ENCODE results near the gene MCF2L2.

MCF2L2 gene

DNA sequence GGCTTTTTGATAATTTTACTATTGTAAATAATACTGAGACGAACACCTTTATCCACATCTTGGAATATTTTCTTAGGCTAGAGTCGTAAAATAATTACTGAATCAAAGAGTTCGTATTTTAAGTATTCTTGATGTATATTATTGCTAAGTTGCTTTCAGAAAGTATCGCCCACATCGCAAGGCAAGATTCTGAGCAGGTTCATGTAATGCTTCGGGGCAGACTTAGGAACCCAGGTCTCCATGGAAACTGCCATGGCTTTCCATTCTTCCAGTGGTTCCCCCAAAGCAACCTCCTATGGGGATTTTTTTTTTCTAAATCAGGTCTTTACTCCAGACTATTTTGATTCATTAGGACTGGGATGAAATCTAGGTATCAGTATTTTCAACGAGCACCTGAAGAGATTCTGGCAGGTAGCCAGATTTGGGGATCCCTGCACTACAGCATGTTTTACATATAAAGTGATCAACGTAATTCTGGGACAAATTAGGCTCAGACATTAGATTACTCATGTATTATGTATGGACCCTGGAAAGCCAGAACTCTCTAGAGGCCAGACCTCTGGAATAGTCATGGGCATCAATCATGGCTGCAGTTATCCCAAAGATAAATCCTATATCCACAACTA is 88.8 kb downstream of the MCF2L2 start:
- in situ Hi-C loops (cut with MboI; ENCODE audit: low pct_unique_long_range_greater_than_20kb, low sequenced_read_pairs, unreplicated experiment) = no loop called here
- no peak for DNase-seq (ENCODE audit: low spot score)
- TF ChIP-seq, protein P1, sequence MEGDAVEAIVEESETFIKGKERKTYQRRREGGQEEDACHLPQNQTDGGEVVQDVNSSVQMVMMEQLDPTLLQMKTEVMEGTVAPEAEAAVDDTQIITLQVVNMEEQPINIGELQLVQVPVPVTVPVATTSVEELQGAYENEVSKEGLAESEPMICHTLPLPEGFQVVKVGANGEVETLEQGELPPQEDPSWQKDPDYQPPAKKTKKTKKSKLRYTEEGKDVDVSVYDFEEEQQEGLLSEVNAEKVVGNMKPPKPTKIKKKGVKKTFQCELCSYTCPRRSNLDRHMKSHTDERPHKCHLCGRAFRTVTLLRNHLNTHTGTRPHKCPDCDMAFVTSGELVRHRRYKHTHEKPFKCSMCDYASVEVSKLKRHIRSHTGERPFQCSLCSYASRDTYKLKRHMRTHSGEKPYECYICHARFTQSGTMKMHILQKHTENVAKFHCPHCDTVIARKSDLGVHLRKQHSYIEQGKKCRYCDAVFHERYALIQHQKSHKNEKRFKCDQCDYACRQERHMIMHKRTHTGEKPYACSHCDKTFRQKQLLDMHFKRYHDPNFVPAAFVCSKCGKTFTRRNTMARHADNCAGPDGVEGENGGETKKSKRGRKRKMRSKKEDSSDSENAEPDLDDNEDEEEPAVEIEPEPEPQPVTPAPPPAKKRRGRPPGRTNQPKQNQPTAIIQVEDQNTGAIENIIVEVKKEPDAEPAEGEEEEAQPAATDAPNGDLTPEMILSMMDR (IDR thresholded peaks at IDR 0.05; ENCODE audit: extremely low read depth, insufficient read depth, missing control alignments) = no peak

DNA sequence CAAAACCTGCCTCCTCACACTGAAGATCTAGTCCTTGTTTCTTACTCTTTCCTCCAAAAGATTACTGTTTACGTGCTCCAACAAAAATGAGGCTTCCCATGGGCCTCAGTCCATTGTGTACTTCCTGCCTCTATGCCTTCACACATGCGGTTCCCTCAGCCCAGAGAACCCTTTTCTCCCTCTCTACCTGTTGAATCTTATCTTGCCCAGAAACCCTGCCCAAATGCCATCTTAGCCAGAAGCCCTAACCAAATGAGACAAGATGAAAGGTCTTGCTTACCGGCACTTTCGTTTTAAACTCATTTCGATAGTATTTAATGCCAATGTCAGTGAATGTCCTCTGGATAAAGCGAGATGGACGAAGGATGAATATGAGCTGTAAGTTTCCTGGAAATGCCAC is 89.9 kb downstream of the MCF2L2 start:
- TF ChIP-seq, protein P1 (IDR thresholded peaks at IDR 0.05; ENCODE audit: extremely low read depth, insufficient read depth, missing control alignments) = no peak
- no peak for DNase-seq (ENCODE audit: low spot score)
- in situ Hi-C loops (cut with MboI; ENCODE audit: low pct_unique_long_range_greater_than_20kb, low sequenced_read_pairs, unreplicated experiment) = no loop called here

DNA sequence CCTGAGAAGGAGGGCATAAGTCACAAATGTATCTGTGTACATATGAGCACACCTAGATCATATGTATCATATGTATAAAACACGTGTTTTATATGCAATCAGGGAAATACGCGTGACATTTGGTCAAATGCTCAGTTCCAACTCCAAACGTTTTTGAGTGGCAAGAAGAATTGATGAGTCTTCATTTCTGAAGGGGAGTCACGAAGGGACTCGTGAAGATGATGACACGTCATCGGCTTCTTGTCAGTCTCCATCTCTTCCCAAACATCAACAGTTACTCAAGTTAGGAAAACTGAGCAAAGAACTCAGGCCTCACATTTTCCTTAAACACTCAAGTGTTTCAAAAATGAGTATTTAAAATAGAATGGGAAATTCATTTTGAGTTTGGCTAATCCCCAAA is 95.9 kb downstream of the MCF2L2 start:
- in situ Hi-C loops (cut with MboI; ENCODE audit: low pct_unique_long_range_greater_than_20kb, low sequenced_read_pairs, unreplicated experiment) = no loop called here
- no peak for DNase-seq (ENCODE audit: low spot score)

DNA sequence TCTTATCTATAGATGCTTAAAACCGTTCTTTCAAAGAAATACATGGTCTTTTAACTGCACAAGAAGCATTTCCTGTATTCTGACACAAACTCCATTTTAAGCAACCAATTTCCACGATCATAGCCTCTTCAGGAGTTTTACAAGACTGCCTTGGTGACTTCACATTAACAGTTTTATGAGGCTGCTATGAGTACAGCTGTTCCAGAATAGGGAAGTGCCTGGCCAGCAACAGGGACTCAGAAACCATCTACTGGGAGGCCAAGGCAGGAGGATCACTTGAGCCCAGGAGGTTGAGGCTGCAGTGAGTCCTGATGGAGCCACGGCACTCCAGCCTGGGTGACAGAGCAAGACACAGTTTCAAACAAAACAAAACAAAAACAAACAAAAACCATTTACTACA is 96.9 kb downstream of the MCF2L2 start:
- TF ChIP-seq, protein P1 (IDR thresholded peaks at IDR 0.05; ENCODE audit: extremely low read depth, insufficient read depth, missing control alignments) = no peak
- in situ Hi-C loops (cut with MboI; ENCODE audit: low pct_unique_long_range_greater_than_20kb, low sequenced_read_pairs, unreplicated experiment) = no loop called here
- DNase-seq (ENCODE audit: low spot score) = no peak

More for the DNA sequence above, 95.9 kb downstream of the MCF2L2 start:
- TF ChIP-seq, protein P1 (IDR thresholded peaks at IDR 0.05; ENCODE audit: extremely low read depth, insufficient read depth, missing control alignments) = no peak

DNA sequence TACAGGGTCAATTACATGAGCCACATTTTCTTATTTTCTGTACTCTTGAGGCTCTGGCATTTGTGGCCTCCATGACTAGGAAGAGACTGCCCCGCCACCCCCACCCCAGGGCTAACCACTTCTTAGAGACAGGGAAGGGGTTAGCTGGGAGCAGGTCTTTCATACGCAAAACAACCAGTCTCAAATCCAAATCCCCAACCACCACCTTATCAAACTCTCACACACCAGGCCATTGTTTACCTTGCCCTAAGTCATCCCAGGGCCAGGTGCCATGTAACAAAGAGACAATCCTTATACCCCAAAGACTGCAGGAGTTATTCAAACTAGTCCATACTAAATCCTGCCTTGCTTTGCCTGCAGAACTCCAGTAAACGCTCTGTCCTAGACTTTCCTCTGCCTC is 97.5 kb downstream of the MCF2L2 start:
- in situ Hi-C loops (cut with MboI; ENCODE audit: low pct_unique_long_range_greater_than_20kb, low sequenced_read_pairs, unreplicated experiment) = no loop called here
- DNase-seq (ENCODE audit: low spot score) = no peak
- TF ChIP-seq, protein P1 (IDR thresholded peaks at IDR 0.05; ENCODE audit: extremely low read depth, insufficient read depth, missing control alignments) = no peak

DNA sequence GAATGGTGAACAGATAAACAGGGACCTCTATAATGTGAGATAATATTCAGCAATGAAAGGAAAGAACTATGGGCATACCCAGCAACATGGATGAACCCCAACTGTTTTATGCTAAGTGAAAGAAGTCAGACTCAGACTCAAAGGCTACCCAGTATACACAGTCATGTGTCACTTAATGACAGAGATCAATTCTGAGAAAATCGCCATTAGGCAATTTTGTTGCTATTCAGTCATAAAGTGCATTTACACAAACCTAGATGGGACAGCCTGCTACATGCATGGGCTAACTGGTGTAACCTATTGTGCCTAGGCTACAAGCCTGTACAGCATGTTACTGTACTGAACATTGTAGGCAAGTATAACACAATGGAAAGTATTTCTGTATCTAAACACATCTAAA is 98.9 kb downstream of the MCF2L2 start:
- TF ChIP-seq, protein P1 (IDR thresholded peaks at IDR 0.05; ENCODE audit: extremely low read depth, insufficient read depth, missing control alignments) = no peak
- in situ Hi-C loops (cut with MboI; ENCODE audit: low pct_unique_long_range_greater_than_20kb, low sequenced_read_pairs, unreplicated experiment) = no loop called here
- DNase-seq (ENCODE audit: low spot score) = no peak
